HG03135 (cell line): ENCODE data around the gene TTC3.

Experiments used
- ATAC-seq: cut with Tn5 transposase; IDR thresholded peaks from one replicate; pipeline ENCODE4 v1.9.1; 2021; ENCODE audit warnings: mild to moderate bottlenecking, moderate library complexity; ENCODE audit not compliant: unreplicated experiment

Gene TTC3

DNA sequence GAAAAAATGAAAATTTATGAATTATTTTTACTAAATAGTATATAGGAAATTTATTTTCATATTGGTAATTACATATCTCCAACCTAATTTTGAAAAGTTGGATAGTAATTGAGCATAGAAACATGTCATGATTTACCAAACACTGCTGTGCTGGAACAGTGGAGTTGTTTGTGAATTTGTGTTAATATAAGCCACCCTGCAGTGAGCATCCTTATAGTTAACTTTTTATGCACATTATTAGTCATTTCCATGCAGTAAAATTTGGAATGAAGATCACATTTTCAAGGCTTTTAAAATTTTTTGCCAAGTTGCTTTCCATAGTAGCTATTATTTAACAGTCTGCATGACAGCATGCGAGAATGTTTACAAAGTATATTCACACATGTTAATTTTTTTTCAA lies 115.8 kb downstream of the TTC3 start:
- no peak for ATAC-seq

DNA sequence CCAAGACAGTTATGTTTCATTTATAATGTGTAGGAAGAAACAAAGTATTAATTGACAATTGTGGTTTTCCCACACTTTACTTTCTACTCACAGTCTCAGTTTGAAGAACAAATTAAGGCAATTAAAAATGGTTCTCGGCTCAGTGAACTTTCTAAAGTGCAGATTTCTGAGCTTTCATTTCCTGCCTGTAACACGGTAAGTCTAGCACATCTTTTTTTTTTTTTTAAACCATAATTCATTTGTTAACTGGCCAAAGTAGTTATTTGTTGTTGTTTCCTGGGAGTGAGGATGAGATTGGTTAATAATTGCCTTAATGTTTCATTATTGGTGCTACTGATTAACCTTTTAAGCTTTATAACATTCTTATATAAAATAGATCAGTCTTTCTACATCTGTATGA lies 119.0 kb downstream of the TTC3 start:
- no peak for ATAC-seq

- no peak for ATAC-seq
Measured at GRCh38 chr21:37193006-37193405, 120.0 kb downstream of the TTC3 start.

- ATAC-seq, result no peak
Measured at GRCh38 chr21:37193676-37194075, 120.6 kb downstream of the TTC3 start.

DNA sequence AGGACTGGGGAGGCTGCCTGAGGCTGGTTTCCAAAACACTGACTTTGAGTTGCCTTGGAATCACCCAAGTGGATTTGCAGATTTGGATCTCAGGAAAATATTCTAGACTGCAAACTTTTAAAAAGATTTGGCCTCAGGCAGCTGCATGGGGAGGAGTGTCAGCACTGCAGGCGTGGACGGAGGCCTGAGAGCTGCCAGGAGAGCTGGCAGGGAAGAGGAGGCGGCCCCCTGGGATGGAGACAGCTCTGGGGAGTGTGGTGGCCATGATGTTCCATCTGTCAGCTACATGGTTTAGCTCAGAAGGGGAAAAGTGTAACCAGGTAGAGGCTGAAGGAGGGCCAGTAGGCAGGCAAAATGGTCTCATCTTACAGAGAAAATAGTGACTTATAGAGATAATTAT lies 122.0 kb downstream of the TTC3 start:
- no peak for ATAC-seq

- no peak for ATAC-seq
Measured at GRCh38 chr21:37195610-37196009, 122.6 kb downstream of the TTC3 start.

GRCh38 chr21:37196847-37197246 lies 123.8 kb downstream of the TTC3 start:
- no peak for ATAC-seq

DNA sequence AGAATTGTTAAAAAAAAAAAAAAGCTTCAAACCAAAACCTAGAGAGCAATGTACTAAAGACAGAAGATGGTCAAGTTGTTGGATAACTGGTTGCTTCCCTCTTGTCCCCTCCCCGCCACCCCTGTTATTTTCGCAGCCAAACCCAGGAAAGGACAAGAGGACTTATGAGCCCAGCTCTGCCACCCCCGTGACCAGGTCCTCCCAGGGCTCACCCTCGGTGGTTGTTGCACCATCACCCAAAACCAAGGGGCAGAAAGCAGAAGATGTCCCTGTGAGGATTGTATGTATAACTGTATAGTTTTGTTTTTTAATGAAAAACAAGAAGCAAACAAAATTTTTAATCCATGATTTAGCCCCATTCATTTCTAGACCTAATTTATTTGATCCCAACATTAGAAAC lies 124.7 kb downstream of the TTC3 start:
- no peak for ATAC-seq

GRCh38 chr21:37199057-37199924 lies 126.2 kb downstream of the TTC3 start:
- no peak for ATAC-seq

- ATAC-seq, result no peak
Measured at GRCh38 chr21:37200641-37201480, 127.8 kb downstream of the TTC3 start.

DNA sequence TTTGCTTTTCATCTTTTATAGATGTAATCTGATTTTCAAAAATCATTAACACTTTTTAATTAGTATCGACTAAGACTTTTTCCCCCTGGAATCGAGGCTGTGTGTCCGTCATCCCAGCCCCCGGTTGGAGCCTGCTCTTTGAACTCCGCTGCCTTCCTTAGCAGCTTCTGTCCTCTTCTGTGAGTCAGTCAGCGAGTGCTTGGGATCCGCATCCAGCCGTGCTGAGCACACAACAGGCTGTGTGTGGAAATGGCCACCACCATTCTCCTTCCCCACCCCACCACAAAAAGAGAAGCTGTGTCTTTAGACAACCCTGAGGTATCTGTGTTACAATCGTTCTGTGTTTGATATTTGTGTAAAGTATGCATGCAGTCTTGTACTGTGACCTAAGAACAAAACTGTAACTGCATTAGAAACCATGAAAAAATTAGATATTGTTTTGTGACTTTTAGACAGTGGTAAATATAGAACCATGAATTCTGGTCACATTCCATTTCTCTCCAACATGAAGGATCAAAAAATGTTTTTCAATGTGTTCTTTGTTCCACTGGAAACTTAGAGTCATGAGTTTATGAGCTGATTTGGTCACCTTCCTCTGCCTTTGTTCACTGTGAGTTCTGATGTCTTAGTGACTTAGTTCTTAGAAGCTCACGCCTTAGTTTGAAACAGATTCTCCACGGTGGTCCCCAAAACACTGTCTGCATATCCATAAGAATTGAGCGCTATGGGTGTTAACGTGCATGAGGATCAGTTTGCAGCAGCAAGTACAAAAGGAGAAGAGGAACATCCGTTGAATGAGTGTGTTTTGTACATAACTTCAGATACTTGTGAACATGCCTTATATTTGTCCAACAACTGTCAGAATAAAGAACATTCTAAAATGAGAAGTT lies 129.4 kb downstream of the TTC3 start:
- no peak for ATAC-seq

DNA sequence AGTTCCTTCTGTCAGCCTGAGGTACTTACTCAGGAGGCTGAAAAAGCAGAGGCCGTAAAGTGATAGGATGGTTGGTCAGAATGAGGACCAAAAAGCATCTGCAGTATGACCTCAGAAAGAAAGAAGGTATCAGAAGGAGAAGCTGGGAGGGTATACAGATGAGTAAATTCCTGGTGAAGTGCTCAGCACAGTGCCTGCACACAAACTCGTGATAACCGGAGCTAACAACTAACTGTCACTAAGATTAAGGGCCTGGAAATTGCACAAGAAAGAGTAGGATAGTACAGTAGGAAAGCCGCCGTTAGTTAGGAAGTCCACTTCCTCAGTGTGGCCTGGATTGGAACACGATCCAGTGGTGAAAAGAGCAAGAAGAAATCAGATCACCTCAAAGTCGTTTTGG lies 131.5 kb downstream of the TTC3 start:
- ATAC-seq, result no peak

DNA sequence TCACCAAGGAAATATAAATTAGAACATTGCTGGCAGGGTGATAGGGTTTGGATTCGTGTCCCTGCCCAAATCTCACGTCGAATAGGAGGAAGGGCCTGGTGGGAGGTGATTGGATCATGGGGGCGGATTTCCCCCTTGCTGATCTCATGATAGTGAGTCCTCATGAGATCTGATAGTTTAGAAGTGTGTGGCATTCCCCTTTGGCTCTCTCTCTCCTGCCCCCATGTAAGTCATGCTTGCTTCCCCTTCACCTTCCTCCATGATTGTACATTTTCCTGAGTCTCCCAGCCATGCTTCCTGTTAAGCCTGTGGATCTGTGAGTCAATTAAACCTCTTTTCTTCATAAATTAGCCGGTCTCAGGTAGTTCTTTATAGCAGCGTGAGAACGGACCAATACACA lies 133.4 kb downstream of the TTC3 start:
- no peak for ATAC-seq

DNA sequence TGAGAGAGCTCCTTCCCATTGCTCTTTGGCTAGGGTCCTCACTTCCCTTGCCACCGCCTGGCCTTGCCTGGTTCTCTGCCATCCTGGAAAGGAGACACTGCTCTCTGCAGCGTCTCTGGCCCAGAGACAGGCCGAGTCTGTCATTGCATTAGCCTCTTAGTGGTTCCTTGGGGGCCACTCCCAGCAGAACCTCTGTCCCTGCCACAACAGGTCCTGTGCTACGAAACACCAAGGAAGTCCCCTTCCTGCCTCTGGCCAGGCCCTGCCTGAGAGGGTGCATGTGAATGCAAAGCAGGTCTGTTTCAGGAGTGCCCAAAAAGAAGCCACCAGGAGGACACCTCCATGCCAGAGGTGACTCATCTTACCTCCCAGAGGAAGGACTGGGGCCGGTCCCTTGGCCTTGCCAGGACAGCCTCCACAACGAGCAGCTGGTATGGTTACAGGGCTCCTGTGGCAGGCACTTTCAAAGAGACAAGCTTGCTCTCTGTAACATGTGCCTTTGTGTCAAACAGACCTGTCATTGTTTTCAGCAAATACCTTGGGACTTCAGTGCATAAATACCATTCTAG lies 134.5 kb downstream of the TTC3 start:
- peak; percentile 54 for ATAC-seq

DNA sequence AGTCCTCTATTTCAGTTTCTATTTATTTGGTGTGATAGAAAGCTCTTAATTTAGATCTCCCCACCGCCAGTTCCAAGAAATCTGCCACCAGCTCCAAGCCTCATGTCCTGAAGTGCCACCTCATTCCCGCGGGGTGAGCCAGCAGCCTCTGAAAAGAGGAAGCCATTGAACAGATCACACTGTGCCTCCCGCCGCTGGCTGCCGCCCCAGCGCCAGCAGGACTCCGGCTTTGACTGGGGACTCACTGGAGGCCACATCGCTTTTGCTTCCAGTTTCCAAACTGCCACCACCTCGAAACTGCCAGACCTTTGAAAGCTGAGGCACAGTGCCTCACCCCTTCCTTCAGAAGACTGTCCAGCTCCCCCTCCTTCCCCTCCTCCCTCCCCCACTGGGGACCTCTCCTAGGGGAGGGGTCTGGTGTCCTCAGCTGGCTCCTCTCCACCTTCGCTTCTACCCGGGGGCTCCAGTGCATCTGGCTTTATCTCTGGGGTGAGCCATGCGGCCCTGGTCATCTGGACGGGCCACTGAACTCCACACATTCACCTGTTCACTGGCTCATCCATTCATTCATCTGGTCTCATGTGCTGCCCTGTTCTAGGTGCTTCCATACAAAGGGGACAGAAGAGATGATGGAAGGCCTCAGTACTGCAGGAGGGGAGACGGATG lies 135.1 kb downstream of the TTC3 start:
- peak; percentile 67 for ATAC-seq

DNA sequence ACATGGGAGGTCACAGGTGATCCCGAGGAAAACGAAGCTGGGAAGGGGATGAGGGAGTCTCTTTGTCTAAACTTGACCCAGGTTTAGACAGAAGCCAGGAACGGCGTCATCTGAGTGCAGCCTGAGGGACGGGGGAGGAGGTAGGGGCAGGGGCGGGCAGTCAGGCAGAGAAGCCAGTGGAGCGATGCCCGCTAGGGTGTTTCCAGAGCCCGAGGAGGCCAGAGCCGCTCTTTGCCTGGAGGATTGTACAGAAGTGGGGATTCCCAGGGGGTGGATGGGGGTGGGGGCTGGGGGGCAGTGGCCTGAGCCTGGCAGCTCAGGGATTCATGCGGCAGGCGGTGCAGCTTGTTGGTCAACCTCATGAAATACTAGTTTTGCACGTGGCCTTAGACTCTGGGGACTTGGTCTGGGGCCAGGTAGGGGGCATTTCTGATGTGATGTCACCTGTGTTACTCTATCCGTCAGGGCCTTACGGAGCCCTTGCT lies 135.7 kb downstream of the TTC3 start:
- ATAC-seq, result peak; percentile 26

- no peak for ATAC-seq
Measured at GRCh38 chr21:37210130-37210529, 137.1 kb downstream of the TTC3 start.

DNA sequence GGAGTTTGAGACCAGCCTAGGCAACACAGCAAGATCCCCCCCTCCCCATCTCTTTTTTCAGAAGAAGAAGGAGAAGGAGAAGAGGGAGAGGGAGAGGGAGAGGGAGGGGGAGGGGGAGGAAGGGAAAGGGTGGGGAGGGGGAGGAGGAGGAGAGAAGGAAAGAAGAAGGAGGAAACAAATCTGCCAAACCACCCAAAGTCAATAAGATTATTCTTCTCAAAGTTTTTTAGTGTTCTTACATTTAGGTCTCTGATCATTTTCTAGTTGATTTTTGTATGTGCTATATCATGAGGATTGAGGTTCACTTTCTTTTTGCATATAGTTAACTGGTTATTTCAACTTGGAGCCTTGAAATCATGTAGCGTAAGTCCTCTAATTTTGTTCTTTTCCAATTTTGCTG lies 137.7 kb downstream of the TTC3 start:
- no peak for ATAC-seq

- no peak for ATAC-seq
Measured at GRCh38 chr21:37214952-37215351, 141.9 kb downstream of the TTC3 start.
